Measurements from ENCODE around the gene TRIM58.

The TRIM58 gene

DNA sequence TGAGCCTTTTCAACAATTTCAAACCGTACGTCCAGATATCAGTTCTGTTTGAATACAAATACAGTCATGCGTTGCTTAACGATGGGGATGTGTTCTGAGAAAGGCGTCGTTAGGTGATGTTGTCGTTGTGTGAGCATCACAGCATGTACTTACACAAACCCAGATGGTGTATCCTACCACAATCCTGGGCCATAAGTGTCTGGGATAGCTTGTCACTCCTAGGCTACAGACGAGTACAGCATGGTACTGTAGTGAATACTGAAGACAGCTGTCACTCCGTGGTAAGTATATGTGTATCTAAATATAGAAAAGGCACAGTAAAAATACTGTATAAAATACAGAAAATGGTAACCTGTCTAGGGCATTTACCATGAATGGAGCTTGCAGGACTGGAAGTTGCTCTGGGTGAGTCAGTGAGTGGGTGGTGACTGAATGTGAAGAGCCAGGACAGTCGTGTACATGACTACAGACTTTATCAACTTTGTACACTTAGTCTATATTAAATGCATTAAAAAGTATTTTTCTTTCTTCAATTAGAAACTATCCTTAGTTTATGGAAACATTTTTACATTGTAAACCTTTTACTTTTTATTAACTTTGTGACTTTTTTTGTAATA lies 27.9 kb downstream of the TRIM58 start:
- H3K4me3 ChIP-seq (ENCODE audit: low read depth, low read length): no peak overlapping the region
- TF ChIP-seq, protein P1, sequence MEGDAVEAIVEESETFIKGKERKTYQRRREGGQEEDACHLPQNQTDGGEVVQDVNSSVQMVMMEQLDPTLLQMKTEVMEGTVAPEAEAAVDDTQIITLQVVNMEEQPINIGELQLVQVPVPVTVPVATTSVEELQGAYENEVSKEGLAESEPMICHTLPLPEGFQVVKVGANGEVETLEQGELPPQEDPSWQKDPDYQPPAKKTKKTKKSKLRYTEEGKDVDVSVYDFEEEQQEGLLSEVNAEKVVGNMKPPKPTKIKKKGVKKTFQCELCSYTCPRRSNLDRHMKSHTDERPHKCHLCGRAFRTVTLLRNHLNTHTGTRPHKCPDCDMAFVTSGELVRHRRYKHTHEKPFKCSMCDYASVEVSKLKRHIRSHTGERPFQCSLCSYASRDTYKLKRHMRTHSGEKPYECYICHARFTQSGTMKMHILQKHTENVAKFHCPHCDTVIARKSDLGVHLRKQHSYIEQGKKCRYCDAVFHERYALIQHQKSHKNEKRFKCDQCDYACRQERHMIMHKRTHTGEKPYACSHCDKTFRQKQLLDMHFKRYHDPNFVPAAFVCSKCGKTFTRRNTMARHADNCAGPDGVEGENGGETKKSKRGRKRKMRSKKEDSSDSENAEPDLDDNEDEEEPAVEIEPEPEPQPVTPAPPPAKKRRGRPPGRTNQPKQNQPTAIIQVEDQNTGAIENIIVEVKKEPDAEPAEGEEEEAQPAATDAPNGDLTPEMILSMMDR (IDR thresholded peaks at IDR 0.05; ENCODE audit: low read depth, low read length): no peak

GRCh38 chr1:247895163-247895637 lies 38.2 kb downstream of the TRIM58 start, which contains the start of gene OR2W3:
TSS of gene OR2W3 (plus strand) at chr1:247895587. CDS start at chr1:247895587, 0 bp downstream.
- TF ChIP-seq, protein P1 (IDR thresholded peaks at IDR 0.05; ENCODE audit: low read depth, low read length): no peak

GRCh38 chr1:247895976-247896375 lies 39.0 kb downstream of the TRIM58 start:
- TF ChIP-seq, protein P1 (IDR thresholded peaks at IDR 0.05; ENCODE audit: low read depth, low read length): no peak
- no peak overlapping the region for H3K4me3 ChIP-seq (ENCODE audit: low read depth, low read length)

More at GRCh38 chr1:247895163-247895637, 38.2 kb downstream of the TRIM58 start, which contains the start of gene OR2W3:
- no peak within 1 kb of the TSS for H3K4me3 ChIP-seq (ENCODE audit: low read depth, low read length)

GRCh38 chr1:247904122-247904521 lies 47.1 kb downstream of the TRIM58 start:
- H3K4me3 ChIP-seq (ENCODE audit: low read depth, low read length): 0 out of 2 replicates have a peak overlapping the region, but pooled peaks have one; percentile 21
- TF ChIP-seq, protein P1 (IDR thresholded peaks at IDR 0.05; ENCODE audit: low read depth, low read length): no peak

- no peak overlapping the region for H3K4me3 ChIP-seq (ENCODE audit: low read depth, low read length)
- TF ChIP-seq, protein P1 (IDR thresholded peaks at IDR 0.05; ENCODE audit: low read depth, low read length): no peak
Measured at GRCh38 chr1:247905181-247905580, 48.2 kb downstream of the TRIM58 start.

DNA sequence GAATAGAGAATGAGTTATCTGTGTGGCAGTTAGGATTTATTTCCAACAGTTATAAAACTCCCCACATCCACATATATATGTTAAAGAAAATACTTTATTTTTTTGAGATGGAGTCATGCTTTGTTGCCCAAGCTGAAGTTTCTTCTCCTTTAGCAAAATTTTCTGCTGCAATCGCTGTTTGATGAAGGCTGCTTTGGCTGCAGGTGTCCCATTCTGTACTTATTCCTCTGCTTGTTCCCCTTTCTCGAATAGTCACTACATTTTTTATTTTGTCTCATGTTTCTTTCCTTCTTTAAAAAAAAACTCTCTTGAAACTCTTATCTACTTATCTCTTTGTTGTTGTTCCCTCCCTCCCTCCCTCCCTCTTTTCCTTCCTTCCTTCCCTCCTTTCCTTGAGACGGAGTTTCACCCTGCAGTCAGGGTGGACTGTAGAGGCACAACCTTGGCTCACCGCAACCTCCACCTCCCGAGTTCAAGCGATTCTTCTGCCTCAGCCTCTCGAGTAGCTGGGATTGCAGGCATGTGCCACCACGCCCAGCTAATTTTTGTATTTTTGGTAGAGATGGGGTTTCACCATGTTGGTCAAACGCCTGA lies 49.0 kb downstream of the TRIM58 start:
- TF ChIP-seq, protein P1 (IDR thresholded peaks at IDR 0.05; ENCODE audit: low read depth, low read length): no peak
- no peak overlapping the region for H3K4me3 ChIP-seq (ENCODE audit: low read depth, low read length)

DNA sequence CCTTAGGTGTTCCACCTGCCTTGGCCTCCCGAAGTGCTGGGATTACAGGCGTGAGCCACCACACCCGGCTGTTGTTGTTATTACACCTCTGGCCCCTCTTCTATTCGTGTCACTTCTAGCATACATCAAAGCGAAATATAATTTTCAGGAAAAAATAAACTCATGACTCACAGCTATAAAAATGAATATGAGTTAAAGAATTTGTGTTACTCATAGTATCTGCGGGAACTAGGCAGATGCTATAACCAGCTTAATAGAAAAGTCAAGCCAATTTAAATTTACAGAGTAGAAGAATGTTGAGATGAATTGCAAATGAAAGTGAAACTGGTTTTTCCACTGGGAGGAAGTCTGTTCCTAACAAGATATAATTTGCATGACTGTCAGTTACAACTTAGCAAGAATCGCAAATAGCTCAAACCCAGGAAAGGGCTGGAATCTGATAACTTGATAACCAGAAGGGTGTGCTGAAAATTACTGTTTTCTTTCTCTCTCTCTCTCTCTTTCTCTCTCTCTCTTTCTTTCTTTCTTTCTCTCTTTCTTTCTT lies 49.6 kb downstream of the TRIM58 start:
- H3K4me3 ChIP-seq (ENCODE audit: low read depth, low read length): 0 out of 2 replicates have a peak overlapping the region, but pooled peaks have one; percentile 5
- TF ChIP-seq, protein P1 (IDR thresholded peaks at IDR 0.05; ENCODE audit: low read depth, low read length): no peak

Data from WI38 (cell line).